GM18508 (cell line): ENCODE measurements around the gene SLC6A11.

Experiments
- ATAC-seq: cut with Tn5 transposase; IDR thresholded peaks from one replicate; pipeline ENCODE4 v1.9.1; 2021; ENCODE audit warnings: moderate number of reproducible peaks; ENCODE audit not compliant: insufficient read depth, unreplicated experiment

SLC6A11 gene

DNA sequence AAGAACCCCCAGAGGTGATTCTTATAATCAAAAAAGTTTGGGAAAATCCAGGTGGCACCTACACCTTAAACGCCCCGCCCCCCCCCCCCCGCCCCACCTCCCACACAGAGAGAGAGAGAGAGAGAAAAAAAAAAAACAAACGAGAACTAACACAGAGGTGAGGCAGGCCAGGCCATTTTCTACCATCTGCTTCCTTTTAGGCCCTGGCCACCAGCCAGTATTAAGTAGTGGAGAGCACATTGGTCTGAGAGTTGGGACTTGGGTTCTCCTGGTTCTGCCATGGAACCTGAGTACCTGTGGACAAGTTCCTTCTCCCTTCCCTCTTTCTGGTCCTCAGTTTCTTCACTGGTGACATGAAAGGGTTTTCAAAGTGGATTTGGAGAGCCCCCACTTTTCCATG lies 60.6 kb downstream of the SLC6A11 start:
- no peak for ATAC-seq

DNA sequence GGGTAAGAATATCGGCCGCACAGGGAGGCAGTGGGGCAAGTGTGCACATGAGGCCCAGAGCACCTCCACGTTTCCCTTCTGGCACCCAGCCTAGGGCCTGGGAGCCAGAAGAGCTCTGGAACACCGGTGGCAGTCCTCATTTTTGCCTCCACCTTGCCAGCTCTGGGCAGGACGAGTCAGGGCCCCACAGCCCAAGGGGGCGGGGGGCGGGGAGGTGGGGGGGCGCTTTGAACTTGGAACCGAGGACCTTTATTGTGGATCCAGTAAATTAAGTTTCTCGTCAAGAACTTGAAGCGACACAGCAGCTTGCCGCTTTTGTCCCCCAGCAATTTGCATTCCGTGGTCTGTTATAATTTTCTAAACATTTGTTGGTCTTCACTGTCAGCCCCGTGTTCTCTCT lies 66.8 kb downstream of the SLC6A11 start:
- no peak for ATAC-seq

GRCh38 chr3:10883478-10884234 lies 67.6 kb downstream of the SLC6A11 start:
- ATAC-seq, result no peak

GRCh38 chr3:10887015-10887414 lies 71.0 kb downstream of the SLC6A11 start:
- no peak for ATAC-seq

DNA sequence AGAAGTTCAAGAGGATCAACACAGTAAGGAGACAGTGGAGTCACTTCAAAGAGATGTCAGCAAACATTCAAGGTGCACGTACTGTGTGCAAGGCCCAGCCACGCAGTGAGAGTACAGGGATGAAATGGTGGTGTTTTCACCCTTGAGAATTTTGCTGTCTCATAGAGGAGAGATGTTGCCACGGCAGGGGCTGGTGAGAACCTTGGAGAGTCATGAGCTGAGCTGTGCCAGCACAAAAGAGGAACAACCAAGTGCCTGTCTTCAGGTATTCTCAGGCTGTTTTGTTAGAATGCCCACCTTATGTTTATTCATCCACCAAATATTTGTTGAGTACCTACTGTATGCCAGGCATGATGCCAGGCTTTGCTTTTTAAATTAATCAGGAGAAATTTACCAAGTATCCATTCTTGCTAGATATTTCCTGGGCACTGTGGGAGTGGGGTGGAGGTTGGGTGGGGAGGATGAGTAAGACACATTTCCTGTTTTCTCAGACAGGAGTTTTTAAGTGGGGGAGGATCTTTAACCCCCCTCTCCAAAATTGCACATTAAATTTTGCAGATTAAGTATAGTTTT lies 72.6 kb downstream of the SLC6A11 start:
- ATAC-seq, result no peak

- no peak for ATAC-seq
These were observed 73.4 kb downstream of the SLC6A11 start for GRCh38 chr3:10889206-10889960.

GRCh38 chr3:10890665-10891064 lies 74.6 kb downstream of the SLC6A11 start:
- no peak for ATAC-seq

GRCh38 chr3:10892622-10893021 lies 76.6 kb downstream of the SLC6A11 start:
- ATAC-seq, result no peak

DNA sequence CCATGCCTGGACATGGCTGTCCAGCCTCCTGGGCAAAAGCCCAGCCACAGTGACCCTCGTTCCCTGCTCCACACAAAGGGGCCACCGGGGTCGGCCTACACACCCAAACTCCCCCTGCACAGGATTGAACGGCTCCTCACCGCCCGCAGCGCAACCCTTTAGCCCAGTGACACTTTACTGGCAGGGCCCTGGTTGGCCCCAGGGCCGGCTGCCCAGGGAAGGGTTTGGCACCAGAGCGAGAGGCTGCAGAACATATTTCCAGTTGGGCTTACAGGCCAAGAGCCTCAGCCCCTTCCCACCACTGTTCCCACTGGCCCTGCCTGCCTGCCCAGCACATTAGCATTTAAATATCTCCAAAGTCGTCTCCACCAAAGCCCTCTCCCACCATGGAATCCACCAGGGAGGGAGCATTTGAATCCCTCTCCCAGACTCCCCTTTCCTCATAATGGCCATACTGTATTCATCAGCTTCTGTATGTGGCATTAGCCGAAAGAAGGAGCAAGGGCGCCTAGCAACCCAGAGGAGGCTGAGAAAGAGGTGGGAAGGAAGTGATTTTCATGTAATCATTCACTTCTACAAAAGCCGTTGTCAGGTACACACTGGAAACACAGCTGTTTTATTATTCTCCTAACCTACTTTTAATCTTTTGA lies 85.4 kb downstream of the SLC6A11 start:
- ATAC-seq, result no peak

DNA sequence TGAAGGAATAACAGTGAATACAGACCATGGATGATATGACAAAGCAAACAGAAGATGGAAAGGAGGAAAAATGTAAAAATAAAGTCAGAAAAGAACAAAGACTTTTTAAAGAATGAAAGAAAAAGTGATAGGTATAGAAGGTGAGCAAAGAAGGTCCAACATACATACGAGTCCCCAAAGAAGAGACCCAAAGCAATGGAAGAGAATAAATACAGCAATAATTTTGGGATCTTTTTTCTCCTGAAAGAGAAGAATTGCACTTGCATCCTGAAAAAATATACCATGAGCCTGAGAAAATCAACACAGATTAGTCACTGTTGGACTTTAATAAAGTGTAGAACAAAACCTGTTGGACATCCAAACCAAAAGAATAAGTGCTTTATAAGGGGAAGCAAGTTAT lies 91.2 kb downstream of the SLC6A11 start:
- no peak for ATAC-seq

DNA sequence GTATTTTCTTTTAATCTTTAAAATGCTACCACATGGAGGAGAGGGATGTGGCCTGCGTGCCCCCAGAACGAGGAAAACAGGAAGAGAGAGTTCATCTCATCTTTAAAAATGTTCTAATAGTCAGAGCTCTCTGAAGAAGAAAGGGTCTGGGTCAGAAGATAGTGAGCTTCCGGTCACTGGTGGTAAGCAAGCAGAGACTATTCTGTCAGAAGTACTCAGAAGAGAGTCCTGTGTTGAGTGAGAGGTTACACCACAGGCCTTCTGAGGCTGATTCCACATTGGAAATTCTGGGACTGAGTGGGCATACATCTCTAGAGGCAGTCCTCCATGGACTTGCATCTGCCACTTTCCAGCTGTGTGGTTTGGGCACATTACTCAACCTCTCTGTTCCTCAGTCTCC lies 94.3 kb downstream of the SLC6A11 start:
- no peak for ATAC-seq

DNA sequence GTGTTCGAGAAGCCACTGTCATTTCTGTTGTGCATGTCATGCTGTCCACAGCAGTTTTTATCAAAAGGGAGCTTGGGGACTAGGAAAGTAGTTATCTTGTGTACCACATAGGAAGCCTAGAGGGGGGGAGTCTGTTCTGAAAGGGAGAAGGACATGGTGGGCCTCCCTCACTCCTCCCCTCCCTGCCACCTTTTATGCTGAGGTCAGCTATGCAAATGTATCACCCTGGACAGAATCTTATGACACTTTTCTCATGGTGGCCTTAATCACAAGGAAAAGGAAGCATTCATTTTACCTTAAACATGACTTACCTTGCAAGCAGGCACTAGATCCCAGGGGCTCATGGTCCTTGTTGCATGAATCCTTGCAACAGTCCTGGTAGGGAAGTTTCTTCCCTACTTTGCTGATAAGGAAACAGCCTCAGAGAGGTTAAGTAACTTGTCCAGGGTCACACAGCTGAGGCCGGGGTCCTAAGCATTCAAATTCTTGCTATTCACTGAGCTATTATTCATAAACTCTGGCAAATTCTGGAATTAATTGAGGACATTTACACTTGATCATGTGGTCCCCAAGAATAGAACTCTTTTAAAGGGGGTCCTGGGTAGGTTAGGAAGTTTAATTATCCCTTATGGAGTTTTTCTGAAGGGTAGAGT lies 95.4 kb downstream of the SLC6A11 start:
- ATAC-seq, result no peak

GRCh38 chr3:10912786-10913185 lies 96.8 kb downstream of the SLC6A11 start:
- no peak for ATAC-seq

DNA sequence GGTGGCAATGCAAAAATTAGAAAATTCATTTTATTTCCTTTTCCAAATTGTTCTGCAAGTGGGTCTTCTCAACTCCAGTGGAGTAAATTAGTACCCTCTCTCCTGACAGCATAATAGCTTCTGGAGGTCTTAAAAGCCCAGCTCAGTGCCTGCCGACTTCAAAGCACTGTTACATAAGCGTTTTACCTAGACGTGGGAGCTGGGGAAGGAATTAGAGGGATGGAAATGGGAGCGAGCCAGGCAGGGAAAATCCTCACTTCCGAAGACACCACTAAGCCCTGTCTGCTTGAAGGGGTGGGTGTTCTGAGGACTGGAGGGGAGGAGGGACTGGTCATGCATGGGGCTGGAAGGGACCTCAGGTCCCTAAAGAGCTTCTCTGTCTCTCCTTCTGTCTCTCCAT lies 99.3 kb downstream of the SLC6A11 start:
- no peak for ATAC-seq

GRCh38 chr3:10917176-10917575 lies 101.1 kb downstream of the SLC6A11 start:
- ATAC-seq, result no peak

GRCh38 chr3:10918011-10918410 lies 102.0 kb downstream of the SLC6A11 start:
- ATAC-seq, result no peak

DNA sequence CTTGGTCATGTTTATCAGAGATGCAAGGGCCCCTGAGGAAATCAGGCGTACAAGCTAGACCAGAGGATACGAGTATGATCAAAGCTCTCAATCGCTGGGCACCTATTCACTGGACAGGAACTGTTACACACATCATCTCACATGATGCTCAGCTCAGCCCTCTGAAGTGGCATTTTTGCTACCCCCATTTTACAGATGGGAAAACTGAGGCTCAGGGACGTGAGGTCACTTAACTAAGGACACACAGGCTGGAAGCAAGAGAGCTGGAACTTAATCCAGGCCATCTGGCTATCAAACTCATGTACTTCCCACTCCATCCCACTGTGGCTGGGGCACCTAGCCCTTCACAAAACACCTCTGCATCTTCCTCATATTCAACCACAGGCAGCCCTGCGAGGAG lies 103.6 kb downstream of the SLC6A11 start:
- no peak for ATAC-seq

DNA sequence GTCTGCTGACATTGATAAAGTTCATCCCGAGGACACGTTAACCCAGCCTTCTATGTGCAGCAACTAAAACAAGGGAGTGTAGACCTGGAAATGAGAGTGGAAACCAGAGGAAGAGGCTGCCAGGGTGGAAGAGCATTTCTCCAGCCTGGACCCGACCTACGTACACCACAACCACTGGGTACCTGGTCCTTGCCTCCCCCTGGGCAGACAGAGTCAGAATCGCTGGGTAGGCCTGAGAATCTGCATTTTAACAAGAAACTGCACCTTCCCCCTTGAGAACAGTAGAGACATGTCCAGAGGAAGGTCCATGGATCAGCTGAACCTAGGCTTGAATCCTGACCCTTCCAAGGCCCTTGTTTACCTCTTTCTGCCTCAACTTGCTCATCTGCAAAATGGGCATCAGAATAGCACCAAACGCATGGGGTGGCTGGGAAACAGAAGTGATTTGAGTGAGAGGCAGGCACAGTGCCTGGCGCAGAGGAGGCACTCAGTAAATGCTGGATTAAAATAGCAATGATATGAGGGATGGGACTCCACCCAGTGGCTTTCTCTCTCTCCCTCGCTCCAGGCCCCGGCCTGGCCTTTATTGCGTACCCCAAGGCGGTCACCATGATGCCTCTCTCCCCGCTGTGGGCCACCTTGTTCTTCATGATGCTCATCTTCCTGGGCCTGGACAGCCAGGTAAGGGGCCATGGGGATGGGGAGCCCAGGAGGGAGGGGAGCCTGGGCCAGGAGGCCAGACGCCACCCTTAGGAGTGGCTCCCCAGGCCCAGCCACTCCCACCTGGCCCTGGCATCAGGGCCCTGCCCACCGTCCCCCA lies 109.6 kb downstream of the SLC6A11 start:
- ATAC-seq, result no peak

GRCh38 chr3:10926256-10926810 lies 110.3 kb downstream of the SLC6A11 start:
- no peak for ATAC-seq
